Panc1 (cell line): Measurements from ENCODE around the gene FAF1.

Experiments
- REST ChIP-seq, 2 experiments: IDR thresholded peaks; 2 replicates each; pipeline ENCODE4 v1.6.1; 2011 to 2012; ENCODE audit warnings: low read depth in 2 of 2, control low read depth in 1 of 2, low read length in 1 of 2, mild to moderate bottlenecking in 1 of 2, moderate library complexity in 1 of 2; ENCODE audit not compliant: insufficient read depth in 1 of 2
- TF ChIP-seq, protein P1 (sequence below): fragments of 450-650 bp; IDR thresholded peaks from 2 replicates; pipeline ENCODE4 v1.5.1; 2017; ENCODE audit warnings: mild to moderate bottlenecking

- TF ChIP-seq, protein P1, sequence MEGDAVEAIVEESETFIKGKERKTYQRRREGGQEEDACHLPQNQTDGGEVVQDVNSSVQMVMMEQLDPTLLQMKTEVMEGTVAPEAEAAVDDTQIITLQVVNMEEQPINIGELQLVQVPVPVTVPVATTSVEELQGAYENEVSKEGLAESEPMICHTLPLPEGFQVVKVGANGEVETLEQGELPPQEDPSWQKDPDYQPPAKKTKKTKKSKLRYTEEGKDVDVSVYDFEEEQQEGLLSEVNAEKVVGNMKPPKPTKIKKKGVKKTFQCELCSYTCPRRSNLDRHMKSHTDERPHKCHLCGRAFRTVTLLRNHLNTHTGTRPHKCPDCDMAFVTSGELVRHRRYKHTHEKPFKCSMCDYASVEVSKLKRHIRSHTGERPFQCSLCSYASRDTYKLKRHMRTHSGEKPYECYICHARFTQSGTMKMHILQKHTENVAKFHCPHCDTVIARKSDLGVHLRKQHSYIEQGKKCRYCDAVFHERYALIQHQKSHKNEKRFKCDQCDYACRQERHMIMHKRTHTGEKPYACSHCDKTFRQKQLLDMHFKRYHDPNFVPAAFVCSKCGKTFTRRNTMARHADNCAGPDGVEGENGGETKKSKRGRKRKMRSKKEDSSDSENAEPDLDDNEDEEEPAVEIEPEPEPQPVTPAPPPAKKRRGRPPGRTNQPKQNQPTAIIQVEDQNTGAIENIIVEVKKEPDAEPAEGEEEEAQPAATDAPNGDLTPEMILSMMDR = no peak
- no peak for TF ChIP-seq REST (IDR thresholded peaks at IDR 0.05; ENCODE audit: insufficient read depth in 1 of 2, low read depth in 2 of 2, low read length in 1 of 2)
Observed at GRCh38 chr1:50667710-50668356, 292.2 kb downstream of the FAF1 start.
